ENCODE measurements around the gene CACNB4. TPM values are rescaled to one million over a fixed set of nuclear protein-coding genes. Genes with fewer than 3 reads are reported as not detected.

Gene CACNB4
- 1 to 10 TPM; 1.5 to 5.4 (median 2.4) TPM for total RNA-seq

DNA sequence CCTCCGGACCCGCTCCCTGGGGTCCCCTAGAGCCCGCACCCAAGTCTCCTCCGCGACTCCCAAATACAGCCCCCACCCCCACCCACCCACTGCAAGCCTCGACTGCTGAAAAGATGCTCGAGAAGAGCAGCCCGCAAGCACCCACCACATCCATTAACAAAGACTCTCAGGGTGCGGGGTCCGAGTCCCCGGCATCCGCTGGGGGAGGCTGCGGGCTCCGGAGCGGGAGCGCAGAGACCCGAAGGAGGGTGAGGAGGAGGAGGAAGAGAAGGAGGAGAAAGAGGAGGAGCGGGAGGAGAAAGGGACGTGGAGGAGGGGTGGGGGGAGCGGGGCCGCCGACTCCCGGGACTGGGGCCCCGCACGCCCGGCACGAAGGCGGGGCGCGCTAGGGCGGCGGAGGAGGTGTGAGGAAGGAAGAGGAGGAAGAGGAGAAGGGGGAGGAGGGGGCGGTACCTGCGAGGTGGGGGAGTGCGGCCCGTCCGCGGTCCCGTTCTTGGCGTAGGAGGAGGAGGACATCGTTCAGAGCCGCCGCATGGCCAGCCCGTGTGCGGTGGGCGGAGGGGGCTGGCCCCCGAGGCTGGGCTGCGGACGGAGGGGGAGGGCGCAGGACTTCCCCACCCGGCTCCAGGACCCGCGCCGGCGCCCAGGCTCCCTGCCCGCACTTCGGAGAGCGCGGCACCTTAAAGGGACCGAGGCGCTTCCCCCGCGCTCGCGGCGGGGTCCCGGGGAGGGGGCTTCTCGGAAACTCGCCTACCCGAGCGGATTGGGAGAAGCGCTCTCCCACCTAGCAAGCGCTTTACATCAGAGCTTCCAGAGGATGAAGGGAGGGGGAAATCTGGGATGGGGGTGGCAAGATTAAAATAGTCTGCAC, at the start of gene CACNB4:
Gene CACNB4, minus strand, starts transcription at position 549 of the 871 bp plus-strand sequence.
- DNase-seq (ENCODE audit: low spot score) (no peak), ATAC-seq (ENCODE audit: low FRiP score) (peak; percentile 59)
- TF ChIP-seq, protein P1, sequence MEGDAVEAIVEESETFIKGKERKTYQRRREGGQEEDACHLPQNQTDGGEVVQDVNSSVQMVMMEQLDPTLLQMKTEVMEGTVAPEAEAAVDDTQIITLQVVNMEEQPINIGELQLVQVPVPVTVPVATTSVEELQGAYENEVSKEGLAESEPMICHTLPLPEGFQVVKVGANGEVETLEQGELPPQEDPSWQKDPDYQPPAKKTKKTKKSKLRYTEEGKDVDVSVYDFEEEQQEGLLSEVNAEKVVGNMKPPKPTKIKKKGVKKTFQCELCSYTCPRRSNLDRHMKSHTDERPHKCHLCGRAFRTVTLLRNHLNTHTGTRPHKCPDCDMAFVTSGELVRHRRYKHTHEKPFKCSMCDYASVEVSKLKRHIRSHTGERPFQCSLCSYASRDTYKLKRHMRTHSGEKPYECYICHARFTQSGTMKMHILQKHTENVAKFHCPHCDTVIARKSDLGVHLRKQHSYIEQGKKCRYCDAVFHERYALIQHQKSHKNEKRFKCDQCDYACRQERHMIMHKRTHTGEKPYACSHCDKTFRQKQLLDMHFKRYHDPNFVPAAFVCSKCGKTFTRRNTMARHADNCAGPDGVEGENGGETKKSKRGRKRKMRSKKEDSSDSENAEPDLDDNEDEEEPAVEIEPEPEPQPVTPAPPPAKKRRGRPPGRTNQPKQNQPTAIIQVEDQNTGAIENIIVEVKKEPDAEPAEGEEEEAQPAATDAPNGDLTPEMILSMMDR (IDR thresholded peaks at IDR 0.05): no peak

DNA sequence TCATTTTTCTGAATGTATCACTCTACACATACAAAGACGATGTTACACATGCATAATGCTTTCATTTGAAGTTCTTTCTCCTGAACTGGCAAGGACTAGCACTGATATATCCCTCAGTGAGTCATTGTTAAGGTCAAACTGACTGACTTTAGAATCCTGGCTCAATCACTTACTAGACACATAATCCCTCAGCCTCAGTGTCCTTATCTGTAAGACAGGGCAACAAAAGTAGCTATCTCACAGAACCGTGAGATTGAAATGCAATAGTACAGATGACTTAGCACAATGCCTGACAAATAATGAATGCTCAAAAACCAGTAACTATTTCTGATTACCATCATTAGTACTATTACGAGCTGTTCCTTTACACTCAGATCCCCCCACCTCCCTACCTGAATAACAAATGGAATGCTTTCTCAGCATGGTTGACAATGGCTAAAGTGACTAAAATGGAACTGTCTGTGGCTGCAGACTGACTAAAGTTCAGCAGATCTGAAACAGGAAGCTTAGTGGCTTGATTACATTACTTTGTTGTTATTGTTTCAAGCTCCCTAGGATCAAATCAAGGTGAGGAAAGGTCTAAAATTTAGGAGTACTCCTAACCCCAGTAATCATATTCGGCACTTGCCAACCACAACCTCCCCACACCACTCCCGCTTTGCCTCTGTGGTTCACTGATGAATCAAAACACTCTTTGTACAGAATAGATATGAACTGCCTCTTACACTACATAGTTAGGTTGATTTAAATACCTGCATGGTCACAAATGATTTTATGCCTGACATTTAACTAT, 35.8 kb upstream of the CACNB4 start:
- peak; percentile 75 for ATAC-seq (ENCODE audit: low FRiP score)
- TF ChIP-seq, protein P1 (IDR thresholded peaks at IDR 0.05): no peak
- DNase-seq (ENCODE audit: low spot score): no peak

DNA sequence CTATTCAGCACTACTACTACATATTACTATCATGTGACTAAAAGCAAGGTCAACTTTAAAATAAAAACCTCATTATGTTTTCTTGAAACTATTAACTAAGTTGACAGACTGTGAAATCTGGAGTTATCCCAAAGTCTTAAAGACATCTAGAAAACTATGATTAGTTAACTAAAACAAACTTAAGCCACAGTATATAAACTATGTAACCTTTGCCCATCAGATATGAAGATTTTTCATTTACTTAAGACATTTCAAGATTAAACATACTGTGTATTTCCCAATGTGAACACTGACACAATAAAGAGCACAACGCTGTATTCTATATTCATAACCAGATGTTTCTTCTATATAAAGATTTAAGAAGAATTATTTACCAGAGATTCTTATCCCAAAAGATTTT, 33.5 kb upstream of the CACNB4 start:
- no peak for ATAC-seq (ENCODE audit: low FRiP score)
- DNase-seq (ENCODE audit: low spot score): no peak

DNA sequence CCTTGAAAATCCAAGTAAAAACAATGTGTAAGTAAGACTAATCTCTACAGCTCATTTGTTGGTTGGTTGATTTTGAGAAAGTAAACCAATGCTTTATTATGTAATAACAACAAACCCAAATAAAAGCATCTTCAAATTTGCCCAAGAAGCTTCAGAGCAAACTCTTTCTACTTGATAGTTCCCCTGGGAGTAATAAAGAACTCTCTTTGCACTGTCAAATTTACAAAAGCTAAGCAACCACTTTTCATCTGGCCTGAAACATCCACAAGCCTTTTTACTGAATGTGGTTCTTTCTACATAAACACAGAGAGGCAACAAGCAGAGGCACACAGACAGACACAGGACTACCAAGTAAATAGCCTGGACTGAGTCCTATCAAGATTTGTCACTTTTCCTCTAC, 28.8 kb upstream of the CACNB4 start:
- TF ChIP-seq, protein P1 (IDR thresholded peaks at IDR 0.05): no peak
- DNase-seq (ENCODE audit: low spot score): no peak
- no peak for ATAC-seq (ENCODE audit: low FRiP score)

More for the DNA sequence above, 33.5 kb upstream of the CACNB4 start:
- TF ChIP-seq, protein P1 (IDR thresholded peaks at IDR 0.05): no peak

DNA sequence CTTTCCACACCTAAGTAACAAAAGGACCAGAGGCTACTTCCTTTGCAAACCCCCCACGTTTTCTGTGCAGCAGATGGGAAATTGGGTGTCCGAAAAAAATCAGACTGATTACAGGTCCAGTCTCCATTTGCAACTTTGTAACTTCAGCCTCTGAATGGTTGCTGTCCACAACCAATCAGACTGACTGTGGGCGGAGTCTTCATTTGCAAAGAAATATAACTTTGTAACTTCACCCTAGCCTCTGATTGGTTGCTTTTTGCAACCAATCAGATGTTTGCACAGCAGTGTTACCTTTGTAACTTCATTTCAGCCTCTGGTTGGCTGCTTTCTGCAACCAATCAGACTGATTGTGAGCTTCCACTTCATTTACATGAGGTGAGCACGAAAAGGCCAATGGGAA, 27.8 kb upstream of the CACNB4 start:
- no peak for ATAC-seq (ENCODE audit: low FRiP score)
- DNase-seq (ENCODE audit: low spot score): no peak
- TF ChIP-seq, protein P1 (IDR thresholded peaks at IDR 0.05): no peak

- TF ChIP-seq, protein P1 (IDR thresholded peaks at IDR 0.05): no peak
- DNase-seq (ENCODE audit: low spot score) (no peak), ATAC-seq (ENCODE audit: low FRiP score) (no peak)
These were observed 23.3 kb upstream of the CACNB4 start for GRCh38 chr2:152122161-152122560.
